ENCODE data around the gene CD209.

CD209 gene

GRCh38 chr19:7736148-7736547 is 11.2 kb downstream of the CD209 start:
- DNase-seq: no peak

GRCh38 chr19:7734220-7735203 is 12.8 kb downstream of the CD209 start:
- peak; percentile 46 for DNase-seq

GRCh38 chr19:7733376-7733775 is 14.0 kb downstream of the CD209 start:
- DNase-seq: no peak

GRCh38 chr19:7732045-7732444 is 15.3 kb downstream of the CD209 start, which contains the start of gene CLEC4G:
CLEC4G (minus strand) TSS chr19:7732110; CDS start chr19:7732102, 8 bp downstream.
- no peak for DNase-seq

- no peak for DNase-seq
Measured at GRCh38 chr19:7731615-7732014, 15.7 kb downstream of the CD209 start.

- no peak for DNase-seq
Measured at GRCh38 chr19:7731218-7731595, 16.1 kb downstream of the CD209 start.

- DNase-seq: no peak
Measured at GRCh38 chr19:7730286-7731217, 16.8 kb downstream of the CD209 start.

- no peak for DNase-seq
Measured at GRCh38 chr19:7729831-7730285, 17.5 kb downstream of the CD209 start.

GRCh38 chr19:7729211-7729610 is 18.1 kb downstream of the CD209 start:
- no peak for DNase-seq

GRCh38 chr19:7725791-7726190 is 21.5 kb downstream of the CD209 start:
- no peak for DNase-seq

- DNase-seq: no peak
Measured at GRCh38 chr19:7722231-7722651, 25.1 kb downstream of the CD209 start.

- DNase-seq: no peak
Measured at GRCh38 chr19:7720351-7720750, 27.0 kb downstream of the CD209 start.

- DNase-seq: no peak
Measured at GRCh38 chr19:7718668-7719067, 28.7 kb downstream of the CD209 start.

- no peak for DNase-seq
Measured at GRCh38 chr19:7716762-7717161, 30.6 kb downstream of the CD209 start.

GRCh38 chr19:7715671-7716070 is 31.7 kb downstream of the CD209 start:
- no peak for DNase-seq

GRCh38 chr19:7710616-7711015 is 36.7 kb downstream of the CD209 start:
- no peak for DNase-seq

GRCh38 chr19:7709932-7710460 is 37.3 kb downstream of the CD209 start:
- DNase-seq: no peak

GRCh38 chr19:7706955-7707456 is 40.3 kb downstream of the CD209 start:
- no peak for DNase-seq

GRCh38 chr19:7706188-7706954 is 41.0 kb downstream of the CD209 start:
- DNase-seq: no peak

GRCh38 chr19:7705387-7706187 is 41.7 kb downstream of the CD209 start:
- peak; percentile 76 for DNase-seq
